ENCODE results near the gene GABRG3. TPM values are rescaled to one million over a fixed set of nuclear protein-coding genes. Genes with fewer than 3 reads are reported as not detected.

GABRG3 gene
- total and polyA plus RNA-seq, 2 of the 4 experiments (the other 2 are of a cell fraction) = not detected

- Histone ChIP-seq H3K4ac (ENCODE audit: low read depth, low read length) (no peak overlapping the region), H2AFZ (replicated peaks; ENCODE audit: low read length, poor library complexity) (no peak overlapping the region), H4K20me1 (ENCODE audit: insufficient read depth, low read length) (no peaks in the 10 kb centered on the region), H2AK9ac (replicated peaks; ENCODE audit: low read depth, low read length, poor library complexity) (no peak overlapping the region), H3K4me1 (ENCODE audit: control insufficient read depth, insufficient read depth, low read length) (no peaks in the 10 kb centered on the region), H3K18ac (ENCODE audit: low read depth, low read length) (no peak overlapping the region), H3K9ac (ENCODE audit: low read depth, low read length) (no peak overlapping the region), H3K14ac (replicated peaks; ENCODE audit: low read depth, low read length) (no peak overlapping the region), H3K79me1 (ENCODE audit: low read depth in 1 of 2, low read length in 2 of 2) (no peaks in the 10 kb centered on the region), H3K27ac (ENCODE audit: insufficient read depth, low read length) (no peak overlapping the region), H2BK15ac (ENCODE audit: low read depth, low read length) (no peak overlapping the region), H2AK5ac (ENCODE audit: low read depth, low read length) (no peak overlapping the region), H2BK120ac (ENCODE audit: low read depth, low read length) (no peak overlapping the region), H3K36me3 (ENCODE audit: control insufficient read depth, insufficient read depth, low read length) (no peaks in the 10 kb centered on the region), H3K4me3 (ENCODE audit: insufficient read depth, low read depth, low read length) (no peak overlapping the region), H3K23ac (ENCODE audit: low read depth, low read length) (no peak overlapping the region), H3K56ac (ENCODE audit: extremely low read depth, insufficient read depth, low read length) (no peak overlapping the region), H3K9me3 (ENCODE audit: control insufficient read depth, insufficient read depth, low read length) (peaks cover 31% of the 10 kb centered on the region), H4K8ac (ENCODE audit: low read depth in 2 of 2, low read length in 2 of 2) (no peak overlapping the region), H3K27me3 (ENCODE audit: control insufficient read depth, insufficient read depth, low read length) (no peaks in the 10 kb centered on the region), H4K5ac (ENCODE audit: low read depth, low read length) (no peak overlapping the region), H4K91ac (ENCODE audit: insufficient read depth, low read depth, low read length) (no peak overlapping the region), H3K4me2 (ENCODE audit: low read depth, low read length) (no peak overlapping the region), H3K9me1 (ENCODE audit: insufficient read depth, low read length) (no peaks in the 10 kb centered on the region), H2BK5ac (ENCODE audit: low read depth, low read length, poor library complexity, severe bottlenecking) (no peak overlapping the region), H2BK20ac (ENCODE audit: low read depth, low read length) (no peak overlapping the region)
- dilution Hi-C loops (cut with HindIII; ENCODE audit: low sequenced_read_pairs, unreplicated experiment) = no loop called here
- BruUV-seq (replicated peaks) = no TSS peak
- 60% methylated on average over 1 of the region's 10 CpGs; no CpG with 5 or more reads in 1 of the 2 experiments for WGBS, 2 experiments (ENCODE audit: extremely low coverage in 2 of 2, insufficient read length in 1 of 2)
- DNase-seq (no peak), ATAC-seq (ENCODE audit: low read depth) (no peak)
- CTCF ChIA-PET = no interaction called here
- TF ChIP-seq MXI1 (IDR thresholded peaks at IDR 0.05; ENCODE audit: borderline replicate concordance, low read depth, low read length) (no peak), POLR2A (IDR thresholded peaks at IDR 0.05; ENCODE audit: low read depth, low read length) (no peak), ELK1 (IDR thresholded peaks at IDR 0.05; ENCODE audit: borderline replicate concordance, low read depth, low read length) (no peak)
- intact Hi-C loops (cut with micrococcal nuclease) = no loop called here
- in situ Hi-C loops (cut with MboI; ENCODE audit: low sequenced_read_pairs) = no loop called here
- POLR2A ChIA-PET (ENCODE audit: unreplicated experiment) = no interaction called here
These were observed 121.4 kb downstream of the GABRG3 start for GRCh38 chr15:27092390-27092789.

Measured in IMR-90 (cell line).